Activated CD4-positive, alpha-beta memory T cell treated with anti-CD3 and anti-CD28 coated beads for 36 hours (primary cell): Measurements from ENCODE around the gene MTIF3. TPM values are rescaled to one million over a fixed set of nuclear protein-coding genes. Genes with fewer than 3 reads are reported as not detected.
A peak's percentile ranks its signal among the peaks of the same experiment; 100 is the strongest.

Experiments used
- CTCF ChIA-PET: fragments of 350-600 bp; sonication (Branson Sonifier 250); formaldehyde crosslinking; loops from one replicate; lab custom pipeline; 2021; ENCODE audit warnings: antibody characterized with exemption, inconsistent platforms; lab: Charles Lee
- POLR2A ChIA-PET: fragments of 350-600 bp; sonication (Branson Sonifier 250); formaldehyde crosslinking; loops from one replicate; lab custom pipeline; 2021; ENCODE audit warnings: antibody characterized with exemption; lab: Charles Lee
- DNase-seq: peaks from one replicate; pipeline ENCODE4 v3.0.0-alpha.2; 2020
- H3K27ac Mint-ChIP-seq: one replicate; pipeline ENCODE4 v1.8.0; 2021; ENCODE audit warnings: mixed read lengths
- H3K27me3 Mint-ChIP-seq: one replicate; pipeline ENCODE4 v1.8.0; 2021; ENCODE audit warnings: mixed read lengths
- H3K36me3 Mint-ChIP-seq: one replicate; pipeline ENCODE4 v1.8.0; 2021; ENCODE audit warnings: mixed read lengths
- H3K4me1 Mint-ChIP-seq: one replicate; pipeline ENCODE4 v1.8.0; 2021; ENCODE audit warnings: low read depth, mixed read lengths
- H3K4me3 Mint-ChIP-seq: one replicate; pipeline ENCODE4 v1.8.0; 2021; ENCODE audit warnings: mild to moderate bottlenecking, mixed read lengths
- H3K9me3 Mint-ChIP-seq: one replicate; pipeline ENCODE4 v1.8.0; 2021; ENCODE audit warnings: mixed read lengths
- intact Hi-C: fragments of 100-400 bp; cut with micrococcal nuclease; formaldehyde crosslinking; loops from one replicate; pipeline ENCODE4 v1.15.1; 2023
- total RNA-seq, 2 experiments: library from RNA; stranded (reverse); gene quantifications; one replicate each; pipeline ENCODE4 v1.2.3, GENCODE V29; 2021

Gene MTIF3
- total RNA-seq, 2 experiments from 2014 or later, result 35.7 to 37.3 TPM

- ChIA-PET POLR2A (interaction anchor here (0.6 to 4.1 kb wide), 4 partner anchors 13 to 1210 kb away, joined by 3 to 72 read pairs (median 4); partner anchors contain the start of genes GTF3A and POMP), CTCF (interaction anchor here (1.2 to 5.2 kb wide), 3 partner anchors 23 to 377 kb away, joined by 3 to 43 read pairs (median 7); partner anchors contain the start of gene GTF3A)
- Mint-ChIP-seq H3K4me3 (peak overlapping the region; percentile 90), H3K4me1 (peaks cover 53% of the 10 kb centered on the region), H3K27ac (peak overlapping the region; percentile 95), H3K9me3 (no peaks in the 10 kb centered on the region), H3K27me3 (no peaks in the 10 kb centered on the region), H3K36me3 (no peaks in the 10 kb centered on the region)
- no peak for DNase-seq
- intact Hi-C loops, result no loop called here
Measured at GRCh38 chr13:27449081-27449603, 1.2 kb downstream of the MTIF3 start.

GRCh38 chr13:27448308-27448707 lies 2.1 kb downstream of the MTIF3 start:
- peaks cover 49% of the 10 kb centered on the region for H3K4me1 Mint-ChIP-seq
- no peaks in the 10 kb centered on the region for H3K9me3 Mint-ChIP-seq
- H3K4me3 Mint-ChIP-seq, result peak overlapping the region; percentile 90
- ChIA-PET CTCF (interaction anchor here (1.2 to 5.2 kb wide), 3 partner anchors 22 to 378 kb away, joined by 3 to 43 read pairs (median 7); partner anchors contain the start of gene GTF3A), POLR2A (interaction anchor here (1.3 to 4.1 kb wide), 2 partner anchors 22 to 172 kb away, joined by 4 to 72 read pairs; partner anchors contain the start of genes GTF3A and LNX2)
- DNase-seq, result no peak
- no peaks in the 10 kb centered on the region for H3K36me3 Mint-ChIP-seq
- H3K27ac Mint-ChIP-seq, result peak overlapping the region; percentile 95
- H3K27me3 Mint-ChIP-seq, result no peaks in the 10 kb centered on the region
- intact Hi-C loops, result no loop called here

GRCh38 chr13:27446986-27447583 lies 3.3 kb downstream of the MTIF3 start:
- H3K27ac Mint-ChIP-seq, result peak overlapping the region; percentile 92
- DNase-seq, result peak; percentile 33
- no peaks in the 10 kb centered on the region for H3K9me3 Mint-ChIP-seq
- peaks cover 57% of the 10 kb centered on the region for H3K4me1 Mint-ChIP-seq
- POLR2A ChIA-PET, result interaction anchor here (1.0 to 1.3 kb wide), 2 partner anchors 22 to 174 kb away, joined by 4 to 6 read pairs; partner anchors contain the start of gene LNX2
- peaks cover 1% of the 10 kb centered on the region for H3K36me3 Mint-ChIP-seq
- CTCF ChIA-PET, result interaction anchor here (5.2 kb wide), 1 partner anchor 21 kb away, joined by 43 read pairs; the partner anchor contains the start of gene GTF3A
- no peaks in the 10 kb centered on the region for H3K27me3 Mint-ChIP-seq
- intact Hi-C loops, result no loop called here
- peak overlapping the region; percentile 71 for H3K4me3 Mint-ChIP-seq

- Mint-ChIP-seq H3K36me3 (peaks cover 12% of the 10 kb centered on the region), H3K27me3 (no peaks in the 10 kb centered on the region), H3K9me3 (no peaks in the 10 kb centered on the region), H3K4me1 (peaks cover 61% of the 10 kb centered on the region), H3K27ac (peak overlapping the region; percentile 60), H3K4me3 (peak overlapping the region; percentile 35)
- ChIA-PET POLR2A (interaction anchor here (4.5 kb wide), 1 partner anchor 16 kb away, joined by 44 read pairs; the partner anchor contains the start of gene GTF3A), CTCF (interaction anchor here (1.5 kb wide), 1 partner anchor 16 kb away, joined by 5 read pairs; no protein-coding TSS in a partner anchor)
- intact Hi-C loops, result no loop called here
- no peak for DNase-seq
Measured at GRCh38 chr13:27442797-27443196, 7.6 kb downstream of the MTIF3 start.

GRCh38 chr13:27442071-27442647 lies 8.2 kb downstream of the MTIF3 start:
- intact Hi-C loops, result no loop called here
- CTCF ChIA-PET, result interaction anchor here (1.5 kb wide), 1 partner anchor 16 kb away, joined by 5 read pairs; no protein-coding TSS in a partner anchor
- DNase-seq, result peak; percentile 59

GRCh38 chr13:27440408-27440807 lies 10.0 kb downstream of the MTIF3 start:
- Mint-ChIP-seq H3K9me3 (no peaks in the 10 kb centered on the region), H3K27ac (peak overlapping the region; percentile 63), H3K4me1 (peaks cover 46% of the 10 kb centered on the region), H3K4me3 (no peak overlapping the region), H3K36me3 (peaks cover 24% of the 10 kb centered on the region), H3K27me3 (no peaks in the 10 kb centered on the region)
- intact Hi-C loops, result no loop called here
- ChIA-PET POLR2A (no interaction called here), CTCF (interaction anchor here (0.6 to 0.8 kb wide), 2 partner anchors 78 to 398 kb away, joined by 3 read pairs; no protein-coding TSS in a partner anchor)
- no peak for DNase-seq

More at GRCh38 chr13:27442071-27442647, 8.2 kb downstream of the MTIF3 start:
- Mint-ChIP-seq H3K4me3 (peak overlapping the region; percentile 35), H3K9me3 (no peaks in the 10 kb centered on the region), H3K4me1 (peaks cover 56% of the 10 kb centered on the region), H3K27ac (peak overlapping the region; percentile 60), H3K27me3 (no peaks in the 10 kb centered on the region), H3K36me3 (peaks cover 14% of the 10 kb centered on the region)
- POLR2A ChIA-PET, result interaction anchor here (0.6 to 4.5 kb wide), 2 partner anchors 16 to 559 kb away, joined by 3 to 44 read pairs; partner anchors contain the start of gene GTF3A

GRCh38 chr13:27437126-27437525 lies 13.2 kb downstream of the MTIF3 start:
- intact Hi-C loops, result no loop called here
- no peak overlapping the region for H3K4me3 Mint-ChIP-seq
- POLR2A ChIA-PET, result interaction anchor here (1.4 kb wide), 1 partner anchor 13 kb away, joined by 4 read pairs; the partner anchor contains the start of gene MTIF3
- DNase-seq, result no peak
- H3K27ac Mint-ChIP-seq, result peak overlapping the region; percentile 15
- CTCF ChIA-PET, result no interaction called here
- H3K27me3 Mint-ChIP-seq, result no peaks in the 10 kb centered on the region
- H3K4me1 Mint-ChIP-seq, result peaks cover 47% of the 10 kb centered on the region
- no peaks in the 10 kb centered on the region for H3K9me3 Mint-ChIP-seq
- peaks cover 49% of the 10 kb centered on the region for H3K36me3 Mint-ChIP-seq

GRCh38 chr13:27432611-27433210 lies 17.7 kb downstream of the MTIF3 start:
- intact Hi-C loops, result no loop called here
- Mint-ChIP-seq H3K9me3 (no peaks in the 10 kb centered on the region), H3K4me1 (peaks cover 44% of the 10 kb centered on the region), H3K4me3 (no peak overlapping the region), H3K27ac (peak overlapping the region; percentile 76), H3K36me3 (peaks cover 69% of the 10 kb centered on the region), H3K27me3 (no peaks in the 10 kb centered on the region)
- no peak for DNase-seq
- CTCF ChIA-PET, result interaction anchor here (1.2 kb wide), 1 partner anchor 71 kb away, joined by 3 read pairs; no protein-coding TSS in a partner anchor
- POLR2A ChIA-PET, result no interaction called here

GRCh38 chr13:27432180-27432579 lies 18.2 kb downstream of the MTIF3 start:
- H3K27me3 Mint-ChIP-seq, result no peaks in the 10 kb centered on the region
- peaks cover 72% of the 10 kb centered on the region for H3K36me3 Mint-ChIP-seq
- no peak overlapping the region for H3K4me3 Mint-ChIP-seq
- peaks cover 48% of the 10 kb centered on the region for H3K4me1 Mint-ChIP-seq
- no peaks in the 10 kb centered on the region for H3K9me3 Mint-ChIP-seq
- peak overlapping the region; percentile 76 for H3K27ac Mint-ChIP-seq
- POLR2A ChIA-PET, result no interaction called here
- intact Hi-C loops, result no loop called here
- CTCF ChIA-PET, result interaction anchor here (1.2 kb wide), 1 partner anchor 70 kb away, joined by 3 read pairs; no protein-coding TSS in a partner anchor
- no peak for DNase-seq

GRCh38 chr13:27428160-27428559 lies 22.2 kb downstream of the MTIF3 start:
- H3K36me3 Mint-ChIP-seq, result peaks cover 64% of the 10 kb centered on the region
- peak overlapping the region; percentile 95 for H3K27ac Mint-ChIP-seq
- intact Hi-C loops, result loop anchor here (5.0 kb wide), 1 partner anchor 296 kb away; no protein-coding TSS in a partner anchor
- no peaks in the 10 kb centered on the region for H3K27me3 Mint-ChIP-seq
- ChIA-PET POLR2A (interaction anchor here (1.1 to 5.4 kb wide), 3 partner anchors 16 to 27 kb away, joined by 4 to 72 read pairs (median 44); partner anchors contain the start of gene MTIF3), CTCF (interaction anchor here (1.5 to 4.0 kb wide), 4 partner anchors 17 to 399 kb away, joined by 4 to 43 read pairs (median 14); partner anchors contain the start of gene MTIF3)
- no peak for DNase-seq
- peak overlapping the region; percentile 40 for H3K4me3 Mint-ChIP-seq
- no peaks in the 10 kb centered on the region for H3K9me3 Mint-ChIP-seq
- peaks cover 58% of the 10 kb centered on the region for H3K4me1 Mint-ChIP-seq

GRCh38 chr13:27427641-27428040 lies 22.7 kb downstream of the MTIF3 start:
- peaks cover 56% of the 10 kb centered on the region for H3K4me1 Mint-ChIP-seq
- peak overlapping the region; percentile 95 for H3K27ac Mint-ChIP-seq
- no peak for DNase-seq
- peak overlapping the region; percentile 85 for H3K4me3 Mint-ChIP-seq
- intact Hi-C loops, result loop anchor here (1.0 to 5.0 kb wide), 2 partner anchors 176 to 295 kb away; partner anchors contain the start of gene RPL21
- H3K27me3 Mint-ChIP-seq, result no peaks in the 10 kb centered on the region
- CTCF ChIA-PET, result interaction anchor here (1.5 to 4.0 kb wide), 4 partner anchors 17 to 400 kb away, joined by 4 to 43 read pairs (median 14); partner anchors contain the start of gene MTIF3
- peaks cover 59% of the 10 kb centered on the region for H3K36me3 Mint-ChIP-seq
- no peaks in the 10 kb centered on the region for H3K9me3 Mint-ChIP-seq
- POLR2A ChIA-PET, result interaction anchor here (1.1 to 5.4 kb wide), 3 partner anchors 16 to 28 kb away, joined by 4 to 72 read pairs (median 44); partner anchors contain the start of gene MTIF3
